Bronchial epithelial cell (primary cell): ENCODE measurements around the gene KITLG. TPM values are rescaled to one million over a fixed set of nuclear protein-coding genes. Genes with fewer than 3 reads are reported as not detected.

Experiments used
- DNase-seq: peaks from one replicate; pipeline ENCODE4 v3.0.0-alpha.2; 2010; ENCODE audit warnings: low read depth
- FAIRE-seq: peaks from 2 replicates; lab custom pipeline; 2011; peaks lifted over from hg19 to GRCh38; lab: Jason Lieb, UNC
- H3K27me3 ChIP-seq: 2 replicates; pipeline ENCODE4 v1.5.1; 2011; ENCODE audit warnings: low read length; ENCODE audit not compliant: control insufficient read depth, insufficient read depth
- H3K36me3 ChIP-seq: 2 replicates; pipeline ENCODE4 v1.5.1; 2011; ENCODE audit warnings: low read length; ENCODE audit not compliant: control insufficient read depth, insufficient read depth
- H3K4me3 ChIP-seq: 2 replicates; pipeline ENCODE4 v1.5.1; 2011; ENCODE audit warnings: mild to moderate bottlenecking, low read depth, low read length, control low read depth
- total RNA-seq: library from RNA; depleted of rRNA; stranded (reverse); fragments of >200 nt; gene quantifications from 2 replicates; pipeline ENCODE4 v1.2.1, GENCODE V29; 2014
- TF ChIP-seq, protein P1 (sequence below): IDR thresholded peaks from 2 replicates; pipeline ENCODE4 v1.5.1; 2011; ENCODE audit warnings: mild to moderate bottlenecking, moderate library complexity, low read length, control low read depth, inconsistent platforms; ENCODE audit not compliant: insufficient read depth, severe bottlenecking

KITLG gene
- total RNA-seq, 1 donor from 2014 or later = 22.4 TPM

GRCh38 chr12:88538250-88538649 lies 42.0 kb downstream of the KITLG start:
- H3K36me3 ChIP-seq = peaks cover 3% of the 10 kb centered on the region
- no peak overlapping the region for H3K4me3 ChIP-seq
- H3K27me3 ChIP-seq = no peaks in the 10 kb centered on the region
- DNase-seq = no peak
- no peak for FAIRE-seq
- TF ChIP-seq, protein P1, sequence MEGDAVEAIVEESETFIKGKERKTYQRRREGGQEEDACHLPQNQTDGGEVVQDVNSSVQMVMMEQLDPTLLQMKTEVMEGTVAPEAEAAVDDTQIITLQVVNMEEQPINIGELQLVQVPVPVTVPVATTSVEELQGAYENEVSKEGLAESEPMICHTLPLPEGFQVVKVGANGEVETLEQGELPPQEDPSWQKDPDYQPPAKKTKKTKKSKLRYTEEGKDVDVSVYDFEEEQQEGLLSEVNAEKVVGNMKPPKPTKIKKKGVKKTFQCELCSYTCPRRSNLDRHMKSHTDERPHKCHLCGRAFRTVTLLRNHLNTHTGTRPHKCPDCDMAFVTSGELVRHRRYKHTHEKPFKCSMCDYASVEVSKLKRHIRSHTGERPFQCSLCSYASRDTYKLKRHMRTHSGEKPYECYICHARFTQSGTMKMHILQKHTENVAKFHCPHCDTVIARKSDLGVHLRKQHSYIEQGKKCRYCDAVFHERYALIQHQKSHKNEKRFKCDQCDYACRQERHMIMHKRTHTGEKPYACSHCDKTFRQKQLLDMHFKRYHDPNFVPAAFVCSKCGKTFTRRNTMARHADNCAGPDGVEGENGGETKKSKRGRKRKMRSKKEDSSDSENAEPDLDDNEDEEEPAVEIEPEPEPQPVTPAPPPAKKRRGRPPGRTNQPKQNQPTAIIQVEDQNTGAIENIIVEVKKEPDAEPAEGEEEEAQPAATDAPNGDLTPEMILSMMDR = no peak

GRCh38 chr12:88530868-88531267 lies 49.4 kb downstream of the KITLG start:
- FAIRE-seq (no peak), DNase-seq (peak; percentile 71)
- peaks cover 3% of the 10 kb centered on the region for H3K36me3 ChIP-seq
- TF ChIP-seq, protein P1 = no peak
- no peaks in the 10 kb centered on the region for H3K27me3 ChIP-seq
- no peak overlapping the region for H3K4me3 ChIP-seq

DNA sequence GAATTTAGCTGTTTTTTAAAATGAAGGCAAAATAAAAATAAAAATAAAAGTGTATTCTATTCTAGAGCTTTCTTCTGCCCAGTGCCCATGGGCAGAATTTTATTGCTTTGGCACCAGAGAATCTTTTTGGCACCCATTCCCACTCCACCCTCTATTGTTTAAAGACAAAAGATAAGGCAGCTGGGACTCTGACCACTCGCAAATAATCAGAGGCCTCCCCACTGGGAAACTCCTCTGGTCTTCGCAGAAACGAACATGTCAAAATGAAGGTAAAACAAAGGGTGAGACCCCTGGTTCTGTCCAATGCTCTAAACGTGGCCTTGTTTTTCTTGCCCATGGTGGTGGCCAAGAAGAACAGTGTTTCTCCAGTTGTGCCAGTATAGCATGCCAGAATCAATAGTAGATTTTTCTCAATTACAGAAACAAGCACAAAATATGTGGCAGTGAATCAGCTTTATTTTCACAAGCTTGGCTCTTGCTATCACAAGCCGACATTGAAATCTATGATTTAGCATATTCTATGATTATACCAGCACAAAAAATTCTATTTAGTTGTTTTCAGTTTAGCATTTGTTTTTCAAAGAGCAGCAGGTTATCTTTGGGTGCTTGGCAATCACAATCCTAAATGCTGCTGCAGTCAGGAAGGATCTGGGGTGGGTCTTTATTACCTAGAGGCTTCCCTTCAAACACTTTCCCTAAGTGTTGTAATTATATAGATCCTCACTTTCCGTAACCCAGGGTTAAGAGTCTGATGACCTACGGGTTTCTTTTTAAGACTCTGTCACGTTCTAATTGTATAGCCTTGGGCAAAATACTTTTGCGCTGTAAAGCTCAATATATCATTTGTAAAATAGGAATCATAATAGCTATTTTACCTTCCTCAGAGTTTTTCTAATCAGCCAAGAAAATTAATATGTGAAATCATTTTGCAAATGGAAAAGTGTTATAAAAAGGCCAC lies 50.5 kb downstream of the KITLG start:
- Histone ChIP-seq H3K4me3 (no peak overlapping the region), H3K36me3 (peaks cover 3% of the 10 kb centered on the region), H3K27me3 (no peaks in the 10 kb centered on the region)
- DNase-seq (no peak), FAIRE-seq (no peak)
- TF ChIP-seq, protein P1 = no peak

DNA sequence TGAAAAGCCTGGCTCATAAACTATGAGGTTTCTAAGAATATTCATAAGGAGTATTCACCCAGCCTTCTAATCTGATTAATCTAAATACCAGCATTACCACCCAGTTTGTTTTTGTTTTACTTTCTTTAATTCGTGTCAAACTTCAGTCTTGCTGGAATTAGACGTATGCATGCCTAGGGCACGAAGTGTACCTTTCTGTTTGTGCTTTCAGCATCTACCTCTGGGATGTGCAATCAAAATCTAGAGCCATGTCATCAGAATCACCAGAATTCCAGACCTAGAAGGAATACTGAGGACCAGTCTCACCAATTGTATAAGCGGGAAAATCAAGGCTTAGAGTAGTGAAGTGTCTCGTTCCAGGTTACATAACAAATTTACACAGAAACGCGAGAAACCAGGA lies 57.3 kb downstream of the KITLG start:
- Histone ChIP-seq H3K4me3 (no peak overlapping the region), H3K36me3 (peaks cover 4% of the 10 kb centered on the region), H3K27me3 (no peaks in the 10 kb centered on the region)
- DNase-seq = peak; percentile 23
- FAIRE-seq = no peak
- TF ChIP-seq, protein P1 = no peak

- no peak for FAIRE-seq
- DNase-seq = no peak
- H3K36me3 ChIP-seq = peaks cover 4% of the 10 kb centered on the region
- no peak overlapping the region for H3K4me3 ChIP-seq
- H3K27me3 ChIP-seq = no peaks in the 10 kb centered on the region
- TF ChIP-seq, protein P1 = no peak
Observed at GRCh38 chr12:88520436-88520820, 59.8 kb downstream of the KITLG start.
